ENCODE measurements around the gene LY6G6C.
"Not testable (repeated sequence)": the region's sequence is repeated elsewhere in the genome, so short reads cannot be mapped to it uniquely, and the experiment has no call there.

The LY6G6C gene

DNA sequence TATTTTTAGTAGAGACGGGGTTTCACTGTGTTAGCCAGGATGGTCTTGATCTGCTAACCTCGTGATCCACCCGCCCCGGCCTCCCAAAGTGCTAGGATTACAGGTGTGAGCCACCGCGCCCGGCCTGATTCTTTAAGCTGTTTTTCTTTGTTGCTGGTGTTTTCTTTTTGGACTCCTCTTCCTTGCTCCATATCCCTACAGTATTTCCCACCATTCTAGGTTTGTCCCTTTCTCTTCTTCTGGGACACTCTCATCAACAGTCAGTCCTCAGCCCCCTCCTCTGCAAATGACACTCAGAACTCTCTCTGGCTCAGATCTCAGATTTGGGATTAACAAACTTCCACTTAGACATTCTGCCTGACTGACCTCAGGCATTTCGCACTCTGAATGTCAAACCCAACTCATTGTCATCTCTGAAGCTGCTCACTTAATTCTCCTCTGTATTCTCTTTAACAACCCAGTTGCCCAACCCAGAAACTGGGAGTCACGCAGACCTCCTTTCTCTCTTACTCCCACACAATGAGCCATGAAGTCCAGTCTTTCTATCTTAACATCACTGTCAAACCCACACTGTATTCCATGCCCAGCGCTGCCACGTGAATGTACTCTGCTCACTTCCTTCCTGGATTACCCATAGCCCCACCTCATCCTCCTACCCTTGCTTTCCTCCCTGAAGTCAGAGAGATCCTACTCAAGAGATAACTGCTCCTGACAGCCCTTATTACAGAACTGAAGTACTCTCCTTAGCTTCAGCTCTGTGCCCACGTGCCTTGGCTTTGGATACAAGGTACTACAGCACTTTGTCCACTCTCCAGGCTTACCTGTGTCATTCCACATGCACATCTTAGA lies 4.2 kb upstream of the LY6G6C start:
- no peak for DNase-seq

DNA sequence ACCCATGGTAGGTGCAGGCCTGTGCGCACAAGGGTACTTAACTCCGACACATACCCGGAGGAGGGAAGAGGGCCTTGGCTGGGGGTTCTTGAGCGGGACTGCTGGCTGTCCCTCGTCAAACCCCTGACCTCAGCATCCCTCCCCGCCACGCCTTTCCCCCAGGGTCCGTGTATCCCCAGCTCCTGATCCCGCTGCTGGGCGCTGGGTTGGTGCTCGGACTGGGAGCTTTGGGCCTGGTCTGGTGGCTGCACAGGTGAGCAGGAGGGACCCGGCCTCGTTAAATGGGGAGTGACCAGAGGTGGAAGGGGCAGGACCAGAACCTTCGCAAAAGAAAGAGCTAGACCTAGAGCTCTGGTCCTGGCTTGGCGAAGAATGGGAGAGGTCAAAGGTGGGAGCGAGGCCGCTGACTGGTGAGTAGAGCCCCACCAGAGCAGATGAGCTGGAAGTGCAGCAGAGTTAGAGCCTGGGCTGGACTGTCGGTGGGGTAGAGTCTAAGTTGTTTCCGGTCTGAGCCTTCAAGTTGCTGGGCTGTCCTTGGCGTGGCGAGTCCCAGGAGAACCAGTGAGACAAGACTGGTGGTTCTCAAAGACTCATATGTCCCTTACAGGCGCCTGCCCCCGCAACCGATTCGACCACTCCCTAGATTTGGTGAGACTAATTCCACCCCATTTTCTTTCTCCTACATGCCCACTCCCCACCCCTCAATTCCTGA lies 2.6 kb upstream of the LY6G6C start:
- no peak for DNase-seq

DNA sequence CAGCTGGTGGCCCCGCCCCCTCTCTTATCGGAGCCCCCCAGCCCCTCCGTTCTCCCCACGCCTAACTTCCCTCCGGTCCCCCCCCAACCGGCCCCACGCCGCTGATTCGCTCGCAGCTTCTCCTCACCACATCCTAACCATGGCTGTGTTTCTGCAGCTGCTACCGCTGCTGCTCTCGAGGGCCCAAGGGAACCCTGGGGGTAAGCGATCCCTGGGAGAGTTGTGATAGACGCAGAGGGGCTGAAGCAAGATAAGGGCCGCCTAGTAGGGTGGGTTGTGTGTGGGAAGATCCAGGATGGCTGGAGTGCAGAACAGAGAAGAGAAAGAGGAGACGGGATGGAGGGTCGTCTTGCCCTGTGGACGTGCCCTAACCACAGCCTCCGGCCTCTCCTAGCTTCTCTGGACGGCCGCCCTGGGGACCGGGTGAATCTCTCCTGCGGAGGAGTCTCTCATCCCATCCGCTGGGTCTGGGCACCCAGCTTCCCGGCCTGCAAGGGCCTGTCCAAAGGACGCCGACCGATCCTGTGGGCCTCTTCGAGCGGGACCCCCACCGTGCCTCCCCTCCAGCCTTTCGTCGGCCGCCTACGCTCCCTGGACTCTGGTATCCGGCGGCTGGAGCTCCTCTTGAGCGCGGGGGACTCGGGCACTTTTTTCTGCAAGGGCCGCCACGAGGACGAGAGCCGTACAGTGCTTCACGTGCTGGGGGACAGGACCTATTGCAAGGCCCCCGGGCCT lies 1.9 kb upstream of the LY6G6C start, which contains the start of gene MPIG6B:
MPIG6B (plus strand) TSS at position 129 of the 735 bp plus-strand sequence; CDS start at position 140, 11 bp downstream.
- DNase-seq, result no peak

DNA sequence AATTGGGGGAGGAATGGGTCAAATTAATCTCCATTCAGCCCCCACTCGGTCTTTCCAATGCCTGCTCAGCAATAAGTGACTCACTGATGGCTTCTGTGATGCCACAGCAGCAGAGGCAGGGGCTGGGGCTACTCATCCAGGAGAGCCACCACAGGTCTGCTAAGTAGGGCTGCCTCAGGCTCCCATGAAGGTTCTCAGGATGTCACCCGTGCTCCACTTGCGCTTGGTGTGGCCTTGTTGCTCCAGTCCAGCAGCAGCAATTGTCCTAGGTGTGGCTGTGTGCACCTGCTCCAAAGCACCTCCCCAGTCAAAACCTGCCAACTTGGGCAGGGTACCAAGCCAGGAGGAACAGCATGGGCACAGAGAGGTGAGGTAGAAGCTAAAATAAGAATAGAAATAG lies 627 bp upstream of the LY6G6C start:
- DNase-seq, result no peak

DNA sequence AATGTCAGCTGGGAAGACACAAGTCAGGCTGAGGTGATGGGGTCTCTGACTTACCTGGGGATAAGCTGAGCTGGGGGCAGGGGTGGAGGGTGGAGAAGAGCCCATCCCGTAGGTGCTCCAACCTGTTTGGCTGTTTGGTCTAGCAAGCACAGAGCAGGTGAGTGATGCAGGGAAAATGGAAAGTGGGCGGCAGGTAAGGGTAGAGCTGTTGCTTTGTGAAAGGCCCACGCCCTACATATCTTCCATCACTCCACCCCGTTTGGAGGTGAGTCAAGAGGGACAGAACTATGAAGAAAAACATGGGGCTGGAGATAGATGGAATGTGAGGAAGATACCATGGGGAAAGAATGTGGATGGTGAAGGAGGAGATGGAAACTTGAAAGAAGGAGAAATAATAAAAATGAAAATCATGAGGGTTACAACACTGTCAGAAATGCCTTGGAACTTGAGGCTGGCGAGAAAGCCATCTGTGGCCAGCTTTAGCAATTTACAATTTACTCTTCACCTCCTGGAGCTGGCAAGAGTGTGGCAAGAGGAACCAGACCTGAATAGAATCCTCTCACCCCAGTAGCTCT lies 1.3 kb downstream of the LY6G6C start:
- DNase-seq, result no peak

DNA sequence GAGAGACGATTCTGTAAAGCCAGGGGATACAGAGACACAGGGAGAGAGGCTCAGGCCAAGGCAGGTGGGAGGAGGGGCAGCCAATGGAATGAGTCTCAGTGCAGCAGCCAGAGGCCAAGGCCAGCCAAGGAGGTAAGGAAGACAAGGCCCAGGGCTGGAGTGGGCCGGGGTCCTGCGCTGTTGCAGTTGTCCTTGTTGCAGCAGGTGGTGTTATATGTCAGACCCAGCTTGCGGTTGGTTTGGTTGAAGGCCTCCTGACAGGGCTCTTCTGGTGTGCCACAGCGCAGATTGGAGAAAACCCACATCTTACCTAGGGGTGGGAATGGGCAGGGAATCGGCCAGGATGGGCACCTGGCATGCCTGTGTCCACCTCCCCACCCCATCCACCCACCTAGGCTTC lies 2.5 kb downstream of the LY6G6C start:
- DNase-seq, result no peak

DNA sequence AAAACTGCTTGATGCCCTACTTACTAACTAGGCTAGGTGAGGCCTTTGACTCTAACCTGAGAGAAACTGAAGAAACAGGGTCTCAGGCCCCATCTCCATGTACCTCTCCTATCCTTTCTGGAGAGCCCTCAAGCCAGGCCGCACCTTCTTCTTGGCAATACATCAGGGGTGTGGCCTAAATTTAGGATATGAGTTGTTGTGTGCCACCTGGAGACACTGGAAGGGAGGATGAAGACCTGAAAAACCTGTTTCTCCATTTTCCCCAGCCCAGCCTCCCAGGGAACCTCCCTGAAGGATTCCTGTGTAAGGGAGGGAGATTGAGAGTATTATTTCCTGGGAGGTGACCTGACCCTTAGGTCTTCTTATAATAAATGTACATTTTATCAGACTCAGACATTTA lies 3.3 kb downstream of the LY6G6C start:
- no peak for DNase-seq

DNA sequence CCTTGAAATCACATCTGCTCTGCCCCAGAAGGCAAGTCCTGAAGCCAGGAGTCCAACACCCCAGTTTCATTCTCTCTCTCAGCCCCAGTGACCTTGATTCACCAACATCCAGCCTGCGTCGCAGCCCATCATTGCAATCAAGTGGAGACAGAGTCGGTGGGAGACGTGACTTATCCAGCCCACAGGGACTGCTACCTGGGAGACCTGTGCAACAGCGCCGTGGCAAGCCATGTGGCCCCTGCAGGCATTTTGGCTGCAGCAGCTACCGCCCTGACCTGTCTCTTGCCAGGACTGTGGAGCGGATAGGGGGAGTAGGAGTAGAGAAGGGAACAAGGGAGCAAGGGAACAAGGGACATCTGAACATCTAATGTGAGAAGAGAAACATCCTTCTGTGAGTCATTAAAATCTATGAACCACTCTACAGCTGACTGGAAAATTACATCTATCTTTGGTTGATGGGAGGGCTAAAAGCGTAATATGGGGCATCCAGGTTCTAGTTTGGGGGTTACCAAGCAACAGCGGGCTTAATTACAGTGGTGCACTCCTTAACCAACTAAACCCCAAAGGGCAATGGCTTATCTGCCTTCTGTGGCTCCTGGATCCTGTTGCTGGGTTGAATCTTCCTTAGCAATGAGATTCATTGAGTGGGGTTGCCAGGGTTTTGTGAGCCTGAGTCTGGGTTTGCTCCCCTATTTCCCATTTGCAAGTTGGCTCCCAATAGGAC lies 3.9 kb downstream of the LY6G6C start:
- DNase-seq, result no peak

DNA sequence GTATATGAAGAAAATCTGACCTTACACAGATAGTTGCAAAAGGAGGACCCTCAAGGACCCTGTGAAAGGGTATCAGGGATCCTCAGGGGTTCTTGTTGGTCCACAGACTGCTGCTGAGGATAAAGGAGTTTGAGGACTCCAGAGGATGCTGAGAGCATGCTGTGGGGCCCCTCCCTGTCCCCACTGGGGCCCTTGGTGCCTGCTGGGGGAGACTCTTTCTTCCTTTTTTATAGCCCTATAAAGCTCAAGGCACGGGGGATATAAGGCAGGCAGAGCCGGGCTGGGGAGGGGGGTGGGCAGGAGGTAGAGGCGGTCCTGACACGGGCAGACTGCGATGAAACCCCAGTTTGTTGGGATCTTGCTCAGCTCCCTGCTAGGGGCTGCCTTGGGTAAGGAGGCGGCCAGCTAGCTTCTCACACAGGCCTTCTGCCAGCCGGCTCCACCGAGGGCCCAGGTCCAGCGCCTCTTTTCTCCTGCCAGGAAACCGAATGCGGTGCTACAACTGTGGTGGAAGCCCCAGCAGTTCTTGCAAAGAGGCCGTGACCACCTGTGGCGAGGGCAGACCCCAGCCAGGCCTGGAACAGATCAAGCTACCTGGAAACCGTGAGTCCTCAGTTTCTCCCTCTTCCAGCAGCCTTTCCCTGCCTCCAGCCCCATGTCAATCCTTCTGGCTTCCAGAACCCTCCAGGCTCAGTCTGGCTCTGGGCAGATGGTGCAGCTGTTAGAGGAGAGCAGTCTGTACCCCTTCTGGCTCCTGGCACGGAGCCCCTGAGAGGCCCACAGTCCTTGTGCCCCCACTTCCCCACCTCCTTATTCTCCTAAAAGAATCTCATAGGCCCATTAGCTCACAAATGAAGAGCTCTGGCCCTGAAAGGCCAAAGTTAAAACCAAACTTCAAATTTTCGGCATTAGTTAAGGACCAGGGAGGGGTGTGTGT lies 6.3 kb downstream of the LY6G6C start, which contains the start of gene LY6G6D:
LY6G6D (plus strand) TSS at position 327 of the 937 bp plus-strand sequence; CDS start at position 335, 8 bp downstream.
- DNase-seq, result no peak

DNA sequence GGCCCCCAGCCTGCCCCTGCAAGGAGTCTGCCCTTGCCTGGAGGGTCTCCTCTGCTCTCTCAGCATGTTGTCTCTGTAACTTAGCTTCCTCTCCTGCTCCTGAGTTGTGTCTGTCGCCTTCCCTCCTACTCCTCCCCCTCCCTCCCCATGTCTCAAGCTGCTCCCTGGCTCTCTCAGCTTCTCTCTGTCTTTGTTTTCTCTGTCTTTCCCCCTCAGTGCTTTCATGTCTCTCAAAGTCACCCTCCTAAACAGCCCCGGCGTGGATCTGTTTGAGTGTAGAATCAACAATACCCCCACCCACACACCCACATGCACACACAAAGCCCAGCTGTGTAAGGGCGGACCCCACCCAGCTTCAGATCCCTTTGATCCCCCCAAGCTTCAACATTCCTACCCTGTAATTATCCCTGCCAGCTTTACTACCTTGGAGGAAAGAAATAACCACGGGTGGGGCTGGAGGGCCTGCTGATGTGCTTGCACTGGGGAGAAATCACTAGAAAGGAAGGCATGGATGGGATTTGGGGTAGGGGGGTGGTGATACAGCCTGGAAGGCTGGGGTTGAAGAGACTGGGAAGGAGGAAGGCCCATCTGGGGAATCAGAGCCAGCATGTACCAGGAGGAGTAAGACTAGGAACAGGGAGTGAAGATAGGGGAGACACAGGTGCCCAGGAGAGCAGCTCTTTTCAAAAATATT lies 7.4 kb downstream of the LY6G6C start:
- DNase-seq, result no peak

DNA sequence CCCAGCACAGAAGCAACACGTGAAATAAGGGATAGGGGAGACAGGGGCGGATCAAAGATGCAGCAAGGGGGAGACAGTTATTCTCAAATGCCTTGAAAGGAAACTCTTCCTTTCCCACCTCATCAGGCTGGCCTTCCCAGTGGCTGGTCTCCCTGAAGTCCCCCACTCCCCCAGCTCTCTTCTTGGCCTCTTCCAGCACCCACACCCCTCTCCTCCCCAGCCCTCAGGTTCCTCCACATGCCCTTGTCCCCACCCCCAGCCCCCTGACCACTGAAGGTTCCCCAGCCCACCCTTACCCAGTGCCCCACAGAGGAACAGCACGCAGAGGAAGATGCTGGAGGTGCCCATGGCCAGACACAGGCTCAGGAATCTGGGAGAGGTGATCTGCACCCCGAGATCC lies 8.1 kb downstream of the LY6G6C start:
- DNase-seq, result no peak

DNA sequence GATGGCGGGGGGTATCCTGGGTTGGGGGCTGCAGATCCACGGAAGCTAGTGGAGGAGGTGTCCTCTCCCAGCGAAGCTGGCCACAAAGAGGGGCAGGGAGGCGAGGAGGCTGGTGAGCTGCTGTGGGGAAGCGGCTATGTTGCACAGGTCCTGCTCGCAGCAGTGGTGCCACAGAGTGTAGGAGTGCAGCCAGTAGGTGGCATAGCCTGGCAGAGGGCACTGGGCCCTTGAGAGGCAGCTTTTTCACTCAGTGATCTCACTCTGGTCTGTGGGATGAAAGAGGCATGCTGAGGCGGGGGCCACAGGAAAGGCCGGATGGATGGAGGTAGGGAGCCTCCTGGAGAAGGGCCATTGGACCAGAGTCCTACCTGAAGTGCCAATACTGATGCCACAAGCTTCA lies 9.2 kb downstream of the LY6G6C start:
- no peak for DNase-seq

DNA sequence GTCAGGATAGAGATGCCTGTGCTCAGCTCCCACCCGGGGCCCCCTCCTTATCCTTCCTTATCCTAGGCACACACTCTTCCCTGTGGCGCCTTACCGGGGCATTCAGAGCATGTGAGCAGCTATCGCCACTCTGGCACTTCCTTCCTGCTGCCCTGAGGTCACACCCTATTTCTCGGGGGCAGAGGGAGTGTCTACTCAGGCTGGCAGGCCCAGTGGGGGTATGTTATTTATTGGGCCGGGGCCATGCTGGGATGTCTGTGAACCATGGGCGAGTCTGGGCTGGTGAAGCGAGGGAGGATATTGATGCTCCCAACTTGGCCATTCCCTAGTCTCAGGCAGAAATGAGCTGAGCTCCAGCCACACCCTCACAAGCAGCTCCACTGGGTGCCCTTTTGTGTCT lies 10.3 kb downstream of the LY6G6C start:
- no peak for DNase-seq

DNA sequence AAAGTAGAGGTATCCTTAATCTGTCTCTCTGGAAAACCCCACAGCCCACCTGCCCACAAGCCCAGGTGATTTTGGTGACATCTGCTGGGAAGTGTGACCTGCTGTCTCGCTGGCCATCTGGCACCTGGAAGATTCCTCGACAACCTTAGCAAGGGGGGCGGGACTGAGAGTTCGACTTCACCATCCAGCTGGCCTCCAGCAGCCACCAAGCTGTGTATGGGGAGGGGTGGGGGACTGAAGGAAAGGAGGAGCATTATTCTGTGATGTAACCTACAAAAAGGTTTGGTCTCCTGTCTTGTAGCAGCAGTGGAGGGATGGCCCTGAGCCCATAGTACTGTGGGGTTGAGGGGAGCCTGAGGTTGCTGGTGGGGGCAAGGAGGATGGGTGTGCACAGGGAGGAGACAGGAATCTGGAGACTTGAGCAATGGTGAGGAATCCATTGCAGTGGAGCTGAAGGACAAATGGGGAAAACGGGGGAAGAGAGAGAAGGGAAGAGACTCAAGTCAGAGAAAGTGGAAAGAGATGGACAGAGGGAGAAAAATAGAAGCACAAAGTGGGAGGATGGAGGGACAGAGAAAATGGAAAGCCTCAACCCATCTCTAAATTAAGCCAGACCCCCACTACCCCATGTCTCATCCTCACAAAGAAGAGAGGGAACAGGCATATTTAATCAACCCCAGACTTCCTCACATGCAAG lies 10.9 kb downstream of the LY6G6C start:
- no peak for DNase-seq

DNA sequence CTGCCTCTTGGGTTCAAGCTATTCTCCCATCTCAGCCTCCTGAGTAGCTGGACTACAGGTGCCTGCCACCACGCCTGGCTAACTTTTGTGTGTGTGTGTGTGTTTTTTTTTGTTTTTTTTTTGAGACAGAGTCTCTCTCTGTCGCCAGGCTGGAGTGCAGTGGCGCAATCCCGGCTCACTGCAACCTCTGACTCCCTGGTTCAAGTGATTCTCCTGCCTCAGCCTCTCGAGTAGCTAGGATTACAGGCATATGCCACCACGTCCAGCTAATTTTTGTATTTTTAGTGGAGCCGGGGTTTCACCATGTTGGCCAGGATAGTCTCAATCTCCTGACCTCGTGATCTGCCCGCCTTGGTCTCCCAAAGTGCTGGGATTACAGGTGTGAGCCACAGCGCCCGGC lies 12.4 kb downstream of the LY6G6C start:
- DNase-seq, result not testable (repeated sequence)

DNA sequence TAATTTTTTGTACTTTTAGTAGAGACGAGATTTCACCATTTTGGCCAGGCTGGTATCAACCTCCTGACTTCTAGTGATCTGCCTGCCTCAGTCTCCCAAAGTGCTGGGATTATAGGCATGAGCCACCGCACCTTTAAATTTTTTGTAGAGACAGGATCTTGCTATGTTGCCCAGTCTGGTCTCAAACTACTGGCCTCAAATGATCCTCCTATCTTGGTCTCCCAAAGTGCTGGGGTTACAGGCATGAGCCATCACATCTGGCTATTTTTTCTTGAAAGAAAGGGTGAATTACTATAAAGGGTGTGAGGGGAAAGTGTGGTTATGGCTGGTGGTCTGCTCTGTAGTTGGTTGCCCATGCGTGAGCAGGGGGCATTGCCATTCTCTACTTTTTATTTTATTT lies 13.3 kb downstream of the LY6G6C start:
- no peak for DNase-seq

DNA sequence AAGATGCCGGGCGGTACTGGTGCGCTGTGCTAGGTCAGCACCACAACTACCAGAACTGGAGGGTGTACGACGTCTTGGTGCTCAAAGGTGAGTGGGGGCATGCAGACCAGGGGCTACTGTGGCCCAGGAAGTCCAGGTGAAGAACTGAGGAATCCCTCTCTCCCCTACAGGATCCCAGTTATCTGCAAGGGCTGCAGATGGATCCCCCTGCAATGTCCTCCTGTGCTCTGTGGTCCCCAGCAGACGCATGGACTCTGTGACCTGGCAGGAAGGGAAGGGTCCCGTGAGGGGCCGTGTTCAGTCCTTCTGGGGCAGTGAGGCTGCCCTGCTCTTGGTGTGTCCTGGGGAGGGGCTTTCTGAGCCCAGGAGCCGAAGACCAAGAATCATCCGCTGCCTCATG lies 13.8 kb downstream of the LY6G6C start:
- DNase-seq, result no peak

DNA sequence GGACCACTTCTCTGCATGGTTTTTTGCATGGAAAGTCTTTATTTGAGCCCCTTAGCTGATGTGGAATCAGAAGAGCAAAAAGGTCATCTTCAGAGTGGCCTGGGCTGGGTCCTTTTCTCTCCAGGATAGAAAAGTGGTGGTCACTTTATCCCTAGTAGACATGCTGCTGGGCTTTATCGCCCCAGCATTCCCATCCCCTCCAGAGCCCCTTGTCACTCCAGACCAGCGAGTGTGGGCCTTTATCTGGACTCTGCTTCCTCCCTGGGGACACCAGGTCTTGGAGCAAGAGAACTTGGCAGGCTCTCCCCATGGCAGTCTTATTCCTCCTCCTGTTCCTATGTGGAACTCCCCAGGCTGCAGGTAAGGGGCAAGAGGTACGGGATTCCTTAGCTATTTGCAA lies 14.9 kb downstream of the LY6G6C start, which contains the start of gene LY6G6F:
LY6G6F (plus strand) TSS at position 268 of the 400 bp plus-strand sequence; CDS start at position 309, 41 bp downstream.
- no peak for DNase-seq

DNA sequence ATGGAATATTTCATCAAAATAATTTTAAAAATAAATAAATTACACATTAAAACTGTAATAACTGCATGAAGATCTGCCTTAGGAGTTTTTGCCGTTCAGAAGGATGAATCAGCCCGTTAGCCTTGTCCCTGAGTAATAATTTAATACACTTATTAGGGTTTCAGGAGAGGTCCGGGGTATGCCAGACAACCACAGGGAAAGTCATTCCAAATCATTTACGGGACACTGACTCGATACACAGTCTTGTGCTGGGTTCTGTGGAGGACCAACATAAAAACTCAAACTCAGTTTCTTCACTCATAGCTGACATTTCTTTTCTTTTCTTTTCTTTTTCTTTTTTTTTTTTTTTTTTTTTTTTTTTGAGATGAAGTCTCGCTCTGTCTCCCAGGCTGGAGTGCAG lies 15.6 kb downstream of the LY6G6C start:
- DNase-seq, result no peak

Data from cortex of kidney (tissue), 1 donor.